Activated B cell treated with CpG ODN at 0.5 μM for 24 hours (primary cell): Measurements from ENCODE around the gene GHRL. TPM values are rescaled to one million over a fixed set of nuclear protein-coding genes. Genes with fewer than 3 reads are reported as not detected.

Experiments used
- ATAC-seq: fragments of 200-7000 bp; cut with Tn5 transposase; one replicate; pipeline ENCODE4 v1.10.0; 2021; ENCODE audit warnings: low read depth, mild to moderate bottlenecking, moderate library complexity
- CTCF ChIA-PET: fragments of 350-600 bp; sonication (Branson Sonifier 250); formaldehyde crosslinking; loops from one replicate; lab custom pipeline; 2021; ENCODE audit warnings: antibody characterized with exemption; lab: Charles Lee
- POLR2A ChIA-PET: fragments of 350-600 bp; sonication (Branson Sonifier 250); formaldehyde crosslinking; loops from one replicate; lab custom pipeline; 2021; ENCODE audit warnings: antibody characterized with exemption; lab: Charles Lee
- DNase-seq: peaks from one replicate; pipeline ENCODE4 v3.0.0; 2022
- H3K27ac Mint-ChIP-seq: one replicate; pipeline ENCODE4 v1.8.0; 2020; ENCODE audit warnings: mixed read lengths
- H3K27me3 Mint-ChIP-seq: one replicate; pipeline ENCODE4 v1.8.0; 2021; ENCODE audit warnings: mixed read lengths
- H3K36me3 Mint-ChIP-seq: one replicate; pipeline ENCODE4 v1.8.0; 2021; ENCODE audit warnings: low read depth, mixed read lengths
- H3K4me1 Mint-ChIP-seq: one replicate; pipeline ENCODE4 v1.8.0; 2021; ENCODE audit warnings: mixed read lengths
- H3K4me3 Mint-ChIP-seq: one replicate; pipeline ENCODE4 v1.8.0; 2020; ENCODE audit warnings: mild to moderate bottlenecking, mixed read lengths
- H3K9me3 Mint-ChIP-seq: one replicate; pipeline ENCODE4 v1.8.0; 2020; ENCODE audit warnings: mixed read lengths
- intact Hi-C: fragments of 100-400 bp; cut with micrococcal nuclease; formaldehyde crosslinking; loops from one replicate; pipeline ENCODE4 v1.15.1; 2024
- total RNA-seq: library from RNA; stranded (reverse); gene quantifications from 2 replicates; pipeline ENCODE4 v1.2.3, GENCODE V29; 2022
- TF ChIP-seq, protein P1 (sequence below): fragments of 200-600 bp; IDR thresholded peaks from one replicate; pipeline ENCODE4 v1.8.0; 2022; ENCODE audit warnings: antibody characterized with exemption, mild to moderate bottlenecking

GHRL gene
- total RNA-seq, 1 donor from 2014 or later, result 2.8 TPM

DNA sequence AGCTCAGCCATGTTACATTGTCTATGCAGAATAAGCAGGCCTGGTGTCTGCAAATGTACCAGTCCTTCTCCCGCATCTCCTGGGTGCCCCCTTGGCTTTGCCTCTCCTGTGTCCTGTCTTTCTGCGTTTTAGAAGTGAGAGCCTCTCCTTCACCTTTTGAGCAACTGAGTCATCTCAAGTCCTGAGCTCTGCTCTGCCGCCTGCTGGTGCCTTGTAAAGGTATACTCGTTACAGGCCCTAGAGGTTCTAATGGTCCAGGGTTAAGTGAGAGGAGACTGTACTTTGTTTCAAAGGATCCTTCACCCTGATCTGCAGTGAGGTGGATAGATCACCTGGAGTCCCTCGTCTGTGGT, 12.6 kb downstream of the GHRL start:
- DNase-seq (no peak), ATAC-seq (no peak)
- intact Hi-C loops, result no loop called here
- TF ChIP-seq, protein P1, sequence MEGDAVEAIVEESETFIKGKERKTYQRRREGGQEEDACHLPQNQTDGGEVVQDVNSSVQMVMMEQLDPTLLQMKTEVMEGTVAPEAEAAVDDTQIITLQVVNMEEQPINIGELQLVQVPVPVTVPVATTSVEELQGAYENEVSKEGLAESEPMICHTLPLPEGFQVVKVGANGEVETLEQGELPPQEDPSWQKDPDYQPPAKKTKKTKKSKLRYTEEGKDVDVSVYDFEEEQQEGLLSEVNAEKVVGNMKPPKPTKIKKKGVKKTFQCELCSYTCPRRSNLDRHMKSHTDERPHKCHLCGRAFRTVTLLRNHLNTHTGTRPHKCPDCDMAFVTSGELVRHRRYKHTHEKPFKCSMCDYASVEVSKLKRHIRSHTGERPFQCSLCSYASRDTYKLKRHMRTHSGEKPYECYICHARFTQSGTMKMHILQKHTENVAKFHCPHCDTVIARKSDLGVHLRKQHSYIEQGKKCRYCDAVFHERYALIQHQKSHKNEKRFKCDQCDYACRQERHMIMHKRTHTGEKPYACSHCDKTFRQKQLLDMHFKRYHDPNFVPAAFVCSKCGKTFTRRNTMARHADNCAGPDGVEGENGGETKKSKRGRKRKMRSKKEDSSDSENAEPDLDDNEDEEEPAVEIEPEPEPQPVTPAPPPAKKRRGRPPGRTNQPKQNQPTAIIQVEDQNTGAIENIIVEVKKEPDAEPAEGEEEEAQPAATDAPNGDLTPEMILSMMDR, result no peak
- CTCF ChIA-PET, result no interaction called here
- H3K27me3 Mint-ChIP-seq, result no peaks in the 10 kb centered on the region
- POLR2A ChIA-PET, result no interaction called here
- H3K27ac Mint-ChIP-seq, result no peak overlapping the region
- H3K9me3 Mint-ChIP-seq, result no peaks in the 10 kb centered on the region
- H3K4me3 Mint-ChIP-seq, result no peak overlapping the region
- peaks cover 12% of the 10 kb centered on the region for H3K4me1 Mint-ChIP-seq
- peaks cover 74% of the 10 kb centered on the region for H3K36me3 Mint-ChIP-seq

DNA sequence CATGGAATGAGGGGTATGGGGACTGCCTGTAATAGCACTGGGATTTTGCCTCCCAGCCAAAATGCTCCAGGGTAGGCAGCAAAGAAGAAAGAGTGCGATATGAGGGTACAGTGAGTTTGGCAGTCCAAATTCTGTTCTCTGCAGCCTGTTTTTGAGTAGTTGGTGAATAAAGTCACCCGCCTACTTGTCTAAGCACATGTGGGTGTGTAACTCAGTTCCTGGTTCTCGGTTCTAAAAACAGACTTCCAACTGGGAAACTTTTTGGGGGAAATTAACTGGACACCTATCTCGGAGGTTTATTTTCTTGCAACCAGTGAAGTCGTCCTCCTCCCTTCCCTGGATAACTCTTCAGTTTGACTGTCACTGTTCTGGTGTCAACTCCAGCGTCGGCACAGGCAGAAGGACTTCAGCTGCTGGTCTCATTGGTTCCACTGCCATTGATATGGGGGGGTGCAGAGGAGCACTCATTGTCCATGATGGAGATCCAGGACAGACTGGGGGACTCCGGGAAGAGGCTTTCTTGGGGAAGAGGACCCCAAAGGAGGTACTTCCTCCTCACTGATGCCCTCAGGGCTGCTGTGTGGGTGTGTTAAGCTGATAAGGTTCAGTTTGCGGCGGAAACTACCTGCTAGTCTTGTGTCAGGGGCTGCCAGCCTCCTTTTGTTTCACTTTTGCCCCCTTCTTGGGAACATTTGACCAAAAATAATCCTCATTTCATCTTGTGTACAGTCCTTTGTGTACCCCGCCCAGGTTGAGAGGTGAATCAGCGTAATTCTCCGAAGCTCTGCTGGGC, 13.2 kb downstream of the GHRL start:
- H3K4me3 Mint-ChIP-seq, result no peak overlapping the region

DNA sequence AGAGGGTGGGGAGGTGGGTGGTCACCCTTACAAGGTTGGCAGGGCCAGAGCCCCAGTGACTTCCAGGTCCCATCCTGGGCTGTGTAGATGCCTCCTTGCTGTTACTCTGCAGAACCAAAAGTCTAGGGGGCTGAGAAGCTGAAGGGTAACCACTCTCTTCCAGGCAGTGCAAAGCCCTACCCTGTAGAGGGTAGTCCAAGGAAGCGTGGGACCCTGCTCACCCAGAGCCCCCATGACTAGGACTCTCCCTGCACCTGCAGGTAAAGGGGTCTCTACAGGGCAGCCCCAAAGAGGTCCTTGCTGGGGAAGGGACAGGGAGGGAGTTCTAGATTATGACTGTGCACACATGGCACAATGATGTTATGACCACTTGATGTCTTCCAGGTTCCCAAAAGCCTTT, 14.2 kb downstream of the GHRL start:
- Mint-ChIP-seq H3K27me3 (no peaks in the 10 kb centered on the region), H3K27ac (no peak overlapping the region), H3K4me3 (no peak overlapping the region), H3K9me3 (no peaks in the 10 kb centered on the region), H3K36me3 (peaks cover 77% of the 10 kb centered on the region), H3K4me1 (peaks cover 12% of the 10 kb centered on the region)
- intact Hi-C loops, result no loop called here
- POLR2A ChIA-PET, result no interaction called here
- no peak for DNase-seq
- CTCF ChIA-PET, result no interaction called here
- TF ChIP-seq, protein P1, result no peak
- ATAC-seq, result no peak

More for the DNA sequence above, 13.2 kb downstream of the GHRL start:
- Mint-ChIP-seq H3K9me3 (no peaks in the 10 kb centered on the region), H3K36me3 (peaks cover 72% of the 10 kb centered on the region), H3K4me1 (peaks cover 8% of the 10 kb centered on the region), H3K27me3 (no peaks in the 10 kb centered on the region), H3K27ac (no peak overlapping the region)
- intact Hi-C loops, result no loop called here
- ChIA-PET POLR2A (no interaction called here), CTCF (no interaction called here)
- TF ChIP-seq, protein P1, result no peak
- no peak for ATAC-seq
- DNase-seq, result no peak

DNA sequence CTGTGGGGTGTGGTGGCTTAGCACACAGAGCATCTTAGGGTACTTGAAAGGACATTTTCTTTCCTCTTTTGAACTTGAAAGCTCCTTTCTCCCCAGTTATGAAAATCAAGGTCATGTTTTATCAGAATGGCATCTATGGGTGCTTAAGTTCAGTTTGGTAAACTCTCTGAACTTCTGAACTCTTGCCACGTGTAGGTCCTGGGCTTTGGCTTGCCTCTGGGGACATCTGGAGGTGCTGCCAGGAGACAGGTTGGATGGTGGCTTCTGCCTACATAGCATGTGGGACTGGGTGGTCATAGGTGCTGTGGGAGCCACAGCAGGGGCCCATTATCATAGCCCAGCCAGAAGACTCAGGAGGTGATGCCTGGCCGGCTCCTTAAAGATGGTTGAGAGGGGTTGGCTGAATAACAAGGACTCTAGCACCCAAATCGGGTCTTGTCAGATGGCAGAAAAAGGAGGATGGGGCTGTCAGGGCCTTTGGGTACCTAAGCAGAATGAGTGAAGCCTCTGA, 15.6 kb downstream of the GHRL start:
- Mint-ChIP-seq H3K36me3 (peaks cover 76% of the 10 kb centered on the region), H3K27ac (no peak overlapping the region), H3K4me3 (no peak overlapping the region), H3K4me1 (peaks cover 21% of the 10 kb centered on the region), H3K27me3 (no peaks in the 10 kb centered on the region), H3K9me3 (no peaks in the 10 kb centered on the region)
- no peak for DNase-seq
- no peak for ATAC-seq
- intact Hi-C loops, result no loop called here
- TF ChIP-seq, protein P1, result no peak
- ChIA-PET CTCF (no interaction called here), POLR2A (interaction anchor here (0.7 kb wide), 2 partner anchors 124 to 490 kb away, joined by 3 to 5 read pairs; no protein-coding TSS in a partner anchor)

DNA sequence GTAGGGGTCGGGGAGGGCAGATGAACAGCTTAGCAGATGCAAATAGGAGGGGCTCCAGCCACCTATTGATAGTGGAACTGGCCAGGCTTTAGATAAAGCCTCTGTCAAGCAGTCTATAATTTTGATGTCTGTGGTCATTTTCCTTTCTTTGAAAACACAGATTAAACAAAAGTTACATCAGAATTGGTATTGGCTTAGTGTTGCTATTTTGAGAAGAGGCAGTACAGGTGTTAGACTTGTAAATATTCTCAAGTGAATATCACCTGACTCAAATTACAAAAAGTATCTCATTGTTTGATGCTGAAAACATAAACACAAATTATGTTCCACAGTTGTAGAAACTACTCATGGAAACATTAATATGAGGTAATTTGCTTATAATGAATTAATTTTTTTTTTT, 18.1 kb downstream of the GHRL start:
- Mint-ChIP-seq H3K27me3 (no peaks in the 10 kb centered on the region), H3K4me1 (peaks cover 23% of the 10 kb centered on the region), H3K4me3 (no peak overlapping the region), H3K9me3 (no peaks in the 10 kb centered on the region), H3K27ac (no peak overlapping the region), H3K36me3 (peaks cover 79% of the 10 kb centered on the region)
- intact Hi-C loops, result no loop called here
- DNase-seq (no peak), ATAC-seq (no peak)
- CTCF ChIA-PET, result interaction anchor here (1.4 kb wide), 1 partner anchor 31 kb away, joined by 3 read pairs; no protein-coding TSS in a partner anchor
- TF ChIP-seq, protein P1, result no peak
- POLR2A ChIA-PET, result no interaction called here
